K562 (cell line): ENCODE data around the gene EHBP1. TPM values are rescaled to one million over a fixed set of nuclear protein-coding genes. Genes with fewer than 3 reads are reported as not detected.

Experiments
- CTBP1 ChIP-seq: fragments of 450-650 bp; IDR thresholded peaks from 2 replicates; pipeline ENCODE4 v1.6.1; 2016; ENCODE audit warnings: borderline replicate concordance
- KDM4B ChIP-seq, 2 experiments: fragments of 450-650 bp in 1 of 2; sonication (generic) in 1 of 2; IDR thresholded peaks; 2 replicates each; pipeline ENCODE4 v1.6.1; 2016 to 2017; ENCODE audit warnings: borderline replicate concordance in 2 of 2, antibody characterized with exemption in 1 of 2, low read depth in 1 of 2, mild to moderate bottlenecking in 1 of 2
- RBFOX2 ChIP-seq: fragments of 200-400 bp; formaldehyde crosslinking; IDR thresholded peaks from 2 replicates; pipeline ENCODE4 v1.6.1; 2017; ENCODE audit warnings: low read depth, mild to moderate bottlenecking, low read length, moderate library complexity
- TBP ChIP-seq: optimal IDR thresholded peaks from 2 replicates; pipeline ENCODE3; 2011; ENCODE audit warnings: low read depth, low read length, improper control_type of control experiment
- ZFX ChIP-seq: sonication (generic); formaldehyde crosslinking; IDR thresholded peaks from 2 replicates; pipeline ENCODE4 v1.8.0; 2022; ENCODE audit warnings: mild to moderate bottlenecking, missing genetic modification reagents, moderate library complexity
- ZNF318 ChIP-seq, 2 experiments: fragments of 450-650 bp; IDR thresholded peaks; 2 replicates each; pipeline ENCODE4 v1.6.1; 2016; ENCODE audit warnings: mild to moderate bottlenecking in 2 of 2, borderline replicate concordance in 1 of 2, low read depth in 1 of 2, moderate library complexity in 1 of 2
- polyA plus RNA-seq, 8 experiments: library from polyadenylated mRNA; depleted of rRNA in 4 of 8; stranded (reverse) in 5 of 8; unstranded in 3 of 8; fragments of >200 nt; fragmentation: Nextera tagmentation in 2 of 8; fragmentation: Illumina TruSeq in 1 of 8; extraction: Ambion mirVana in 2 of 8; extraction: Trizol in 1 of 8; gene quantifications; 2 replicates each; pipeline versions ENCODE4 v1.2.1 to v1.2.3, GENCODE V29; 2011 to 2014; ENCODE audit warnings: inconsistent platforms in 1 of 8, missing spikeins in 1 of 8
- total RNA-seq, 7 experiments: library from RNA; depleted of rRNA in 6 of 7; stranded (reverse); fragments of >200 nt in 6 of 7; fragmentation: Illumina TruSeq in 2 of 7; extraction: Trizol in 2 of 7; gene quantifications; 2 replicates each; pipeline versions ENCODE4 v1.2.1 to v1.2.3, GENCODE V29; 2011 to 2021; ENCODE audit warnings: low replicate concordance in 1 of 7
- TF ChIP-seq, protein P1 (sequence below): fragments of 450-650 bp; formaldehyde crosslinking; IDR thresholded peaks from 2 replicates; pipeline ENCODE4 v1.4.0; 2022; ENCODE audit warnings: missing genetic modification characterization

EHBP1 gene
- total and polyA plus RNA-seq, 9 of the 15 experiments (the other 6 are each of a cell fraction or from before 2014, with no cell fraction given) = 8.9 to 26.6 (median 19.3) TPM

GRCh38 chr2:63051042-63051794 lies 345.7 kb downstream of the EHBP1 start (continued):
- TF ChIP-seq, protein P1, sequence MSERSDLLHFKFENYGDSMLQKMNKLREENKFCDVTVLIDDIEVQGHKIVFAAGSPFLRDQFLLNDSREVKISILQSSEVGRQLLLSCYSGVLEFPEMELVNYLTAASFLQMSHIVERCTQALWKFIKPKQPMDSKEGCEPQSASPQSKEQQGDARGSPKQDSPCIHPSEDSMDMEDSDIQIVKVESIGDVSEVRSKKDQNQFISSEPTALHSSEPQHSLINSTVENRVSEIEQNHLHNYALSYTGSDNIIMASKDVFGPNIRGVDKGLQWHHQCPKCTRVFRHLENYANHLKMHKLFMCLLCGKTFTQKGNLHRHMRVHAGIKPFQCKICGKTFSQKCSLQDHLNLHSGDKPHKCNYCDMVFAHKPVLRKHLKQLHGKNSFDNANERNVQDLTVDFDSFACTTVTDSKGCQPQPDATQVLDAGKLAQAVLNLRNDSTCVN = 0 out of 2 replicates have a peak, but pooled peaks have one; percentile 33
- TF ChIP-seq ZNF318 (IDR thresholded peaks at IDR 0.05; ENCODE audit: borderline replicate concordance in 1 of 2, low read depth in 1 of 2) = no peak
- TF ChIP-seq RBFOX2 = peak; percentile 14; the same call in 1 of the 2 replicates
- peak; percentile 48; the same call in 1 of the 2 replicates for TF ChIP-seq ZFX
- TF ChIP-seq KDM4B (IDR thresholded peaks at IDR 0.05; ENCODE audit: borderline replicate concordance in 2 of 2, low read depth in 1 of 2) = 0 out of 4 replicates have a peak, but pooled peaks of 1 of the 2 experiments have one; percentile 38
- TF ChIP-seq TBP = no peak
- TF ChIP-seq CTBP1 = no peak
